GM19467 (cell line): ENCODE measurements around the gene FAM76A.
"Not testable (repeated sequence)": the region's sequence is repeated elsewhere in the genome, so short reads cannot be mapped to it uniquely, and the experiment has no call there.

Source experiments
- ATAC-seq: cut with Tn5 transposase; IDR thresholded peaks from one replicate; pipeline ENCODE4 v1.9.1; 2021; ENCODE audit warnings: mild to moderate bottlenecking, moderate library complexity; ENCODE audit not compliant: unreplicated experiment

Gene FAM76A

GRCh38 chr1:27725374-27726172, at the start of gene FAM76A:
TSS of gene FAM76A (plus strand) at chr1:27725961. CDS start at chr1:27726081, 120 bp downstream.
- peak; percentile 91 for ATAC-seq

GRCh38 chr1:27676410-27676809, 49.4 kb upstream of the FAM76A start:
- no peak for ATAC-seq

GRCh38 chr1:27678747-27679146, 47.0 kb upstream of the FAM76A start:
- ATAC-seq = no peak

- ATAC-seq = not testable (repeated sequence)
Measured at GRCh38 chr1:27680225-27680791, 45.5 kb upstream of the FAM76A start.

- not testable (repeated sequence) for ATAC-seq
Measured at GRCh38 chr1:27681580-27681979, 44.2 kb upstream of the FAM76A start.

- no peak for ATAC-seq
Measured at GRCh38 chr1:27682351-27682944, 43.3 kb upstream of the FAM76A start.

- ATAC-seq = no peak
Measured at GRCh38 chr1:27684176-27684575, 41.6 kb upstream of the FAM76A start.

GRCh38 chr1:27686223-27686990, 39.4 kb upstream of the FAM76A start:
- no peak for ATAC-seq

GRCh38 chr1:27687906-27688305, 37.9 kb upstream of the FAM76A start:
- no peak for ATAC-seq

- no peak for ATAC-seq
Measured at GRCh38 chr1:27689423-27690173, 36.2 kb upstream of the FAM76A start.

GRCh38 chr1:27690183-27690582, 35.6 kb upstream of the FAM76A start:
- ATAC-seq = no peak

GRCh38 chr1:27696835-27697234, 28.9 kb upstream of the FAM76A start:
- ATAC-seq = not testable (repeated sequence)

- ATAC-seq = no peak
Measured at GRCh38 chr1:27704958-27705357, 20.8 kb upstream of the FAM76A start.

- ATAC-seq = no peak
Measured at GRCh38 chr1:27705545-27705944, 20.2 kb upstream of the FAM76A start.

GRCh38 chr1:27710574-27710973, 15.2 kb upstream of the FAM76A start:
- no peak for ATAC-seq

- ATAC-seq = no peak
Measured at GRCh38 chr1:27713139-27713725, 12.5 kb upstream of the FAM76A start.

- ATAC-seq = no peak
Measured at GRCh38 chr1:27713869-27714513, 11.8 kb upstream of the FAM76A start.

- ATAC-seq = no peak
Measured at GRCh38 chr1:27716262-27716895, 9.4 kb upstream of the FAM76A start.
